Neuronal stem cell (in vitro differentiated cells): ENCODE measurements around the gene TAS2R42.

ENCODE experiments used
- DNase-seq: peaks from one replicate; pipeline ENCODE4 v3.0.0-alpha.2; 2013; ENCODE audit warnings: low spot score
- H2AFZ ChIP-seq: one replicate; pipeline ENCODE4 v1.6.1; 2013; ENCODE audit warnings: mild to moderate bottlenecking, low read length, inconsistent platforms
- H2AK5ac ChIP-seq: 2 replicates; pipeline ENCODE4 v1.6.1; 2013; ENCODE audit warnings: low read depth, mild to moderate bottlenecking, inconsistent platforms, low read length, moderate library complexity, mixed read lengths
- H2BK120ac ChIP-seq: 2 replicates; pipeline ENCODE4 v1.6.1; 2013; ENCODE audit warnings: low read depth, mild to moderate bottlenecking, inconsistent platforms, low read length, moderate library complexity, mixed read lengths
- H2BK12ac ChIP-seq: one replicate; pipeline ENCODE4 v1.6.1; 2013; ENCODE audit warnings: low read length, inconsistent platforms
- H2BK15ac ChIP-seq: 2 replicates; pipeline ENCODE4 v1.6.1; 2013; ENCODE audit warnings: mild to moderate bottlenecking, low read length, inconsistent platforms, mixed read lengths
- H2BK5ac ChIP-seq: one replicate; pipeline ENCODE4 v1.6.1; 2013; ENCODE audit warnings: inconsistent platforms, mild to moderate bottlenecking, low read length, moderate library complexity
- H3K14ac ChIP-seq: one replicate; pipeline ENCODE4 v1.6.1; 2013; ENCODE audit warnings: low read length, inconsistent platforms
- H3K18ac ChIP-seq: 2 replicates; pipeline ENCODE4 v1.6.1; 2013; ENCODE audit warnings: low read length, inconsistent platforms
- H3K23ac ChIP-seq: 2 replicates; pipeline ENCODE4 v1.6.1; 2013; ENCODE audit warnings: low read depth, mild to moderate bottlenecking, mixed read lengths, low read length, inconsistent platforms; ENCODE audit not compliant: poor library complexity
- H3K27ac ChIP-seq: replicated peaks from 3 replicates; pipeline ENCODE4 v1.5.1; 2013; ENCODE audit warnings: low read length, inconsistent platforms
- H3K27me3 ChIP-seq, 3 experiments: 2 replicates each; pipeline ENCODE4 v1.6.1; 2013; ENCODE audit warnings: low read length in 3 of 3, mild to moderate bottlenecking in 2 of 3, inconsistent platforms in 1 of 3, low read depth in 1 of 3, mixed read lengths in 1 of 3, moderate library complexity in 1 of 3; ENCODE audit not compliant: control insufficient read depth in 3 of 3, insufficient read depth in 3 of 3
- H3K36me3 ChIP-seq, 2 donors: replicated peaks in 1 of 2; 2 replicates each; pipeline ENCODE4 v1.6.1; 2013; ENCODE audit warnings: low read length in 2 of 2; ENCODE audit not compliant: control insufficient read depth in 2 of 2, insufficient read depth in 2 of 2
- H3K4ac ChIP-seq: 2 replicates; pipeline ENCODE4 v1.6.1; 2013; ENCODE audit warnings: inconsistent platforms, mild to moderate bottlenecking, low read length, moderate library complexity
- H3K4me1 ChIP-seq, 2 donors: 1 replicate in 1 of 2; 2 replicates in 1 of 2; pipeline ENCODE4 v1.6.1; 2013; ENCODE audit warnings: low read length in 2 of 2, low read depth in 1 of 2; ENCODE audit not compliant: control insufficient read depth in 2 of 2, insufficient read depth in 1 of 2
- H3K4me2 ChIP-seq: one replicate; pipeline ENCODE4 v1.6.1; 2013; ENCODE audit warnings: mild to moderate bottlenecking, low read length, inconsistent platforms; ENCODE audit not compliant: insufficient read depth, poor library complexity, severe bottlenecking
- H3K4me3 ChIP-seq, 2 donors: 2 replicates each; pipeline ENCODE4 v1.5.1; 2013; ENCODE audit warnings: low read length in 2 of 2, mild to moderate bottlenecking in 2 of 2, inconsistent platforms in 1 of 2, moderate library complexity in 1 of 2
- H3K79me1 ChIP-seq: one replicate; pipeline ENCODE4 v1.6.1; 2013; ENCODE audit warnings: low read depth, mild to moderate bottlenecking, inconsistent platforms, low read length, moderate library complexity
- H3K9ac ChIP-seq: one replicate; pipeline ENCODE4 v1.6.1; 2013; ENCODE audit warnings: mild to moderate bottlenecking, low read depth, low read length, inconsistent platforms; ENCODE audit not compliant: poor library complexity
- H3K9me3 ChIP-seq, 2 donors: replicated peaks in 1 of 2; 2 replicates each; pipeline versions ENCODE3 to v1.6.1; 2013; ENCODE audit warnings: low read length in 2 of 2, mild to moderate bottlenecking in 2 of 2, inconsistent platforms in 1 of 2, low read depth in 1 of 2, mixed read lengths in 1 of 2, moderate library complexity in 1 of 2; ENCODE audit not compliant: control insufficient read depth in 2 of 2, insufficient read depth in 1 of 2
- H4K8ac ChIP-seq: one replicate; pipeline ENCODE4 v1.6.1; 2013; ENCODE audit warnings: low read depth, mild to moderate bottlenecking, inconsistent platforms, low read length, moderate library complexity
- H4K91ac ChIP-seq: one replicate; pipeline ENCODE4 v1.6.1; 2013; ENCODE audit warnings: low read length, low read depth, mild to moderate bottlenecking, inconsistent platforms; ENCODE audit not compliant: poor library complexity
- WGBS, 2 donors: extraction: QIAGEN DNeasy Blood & Tissue Kit; methylation state at CpG; one replicate each; pipeline ENCODE4 v1.1.7; 2013; ENCODE audit warnings: missing lambda C conversion rate in 2 of 2, mixed read lengths in 1 of 2; ENCODE audit not compliant: insufficient read length in 2 of 2, insufficient replicate concordance in 1 of 2; ENCODE audit errors: extremely low coverage in 2 of 2; 5-methylcytosine and 5-hydroxymethylcytosine counted together

TAS2R42 gene

DNA sequence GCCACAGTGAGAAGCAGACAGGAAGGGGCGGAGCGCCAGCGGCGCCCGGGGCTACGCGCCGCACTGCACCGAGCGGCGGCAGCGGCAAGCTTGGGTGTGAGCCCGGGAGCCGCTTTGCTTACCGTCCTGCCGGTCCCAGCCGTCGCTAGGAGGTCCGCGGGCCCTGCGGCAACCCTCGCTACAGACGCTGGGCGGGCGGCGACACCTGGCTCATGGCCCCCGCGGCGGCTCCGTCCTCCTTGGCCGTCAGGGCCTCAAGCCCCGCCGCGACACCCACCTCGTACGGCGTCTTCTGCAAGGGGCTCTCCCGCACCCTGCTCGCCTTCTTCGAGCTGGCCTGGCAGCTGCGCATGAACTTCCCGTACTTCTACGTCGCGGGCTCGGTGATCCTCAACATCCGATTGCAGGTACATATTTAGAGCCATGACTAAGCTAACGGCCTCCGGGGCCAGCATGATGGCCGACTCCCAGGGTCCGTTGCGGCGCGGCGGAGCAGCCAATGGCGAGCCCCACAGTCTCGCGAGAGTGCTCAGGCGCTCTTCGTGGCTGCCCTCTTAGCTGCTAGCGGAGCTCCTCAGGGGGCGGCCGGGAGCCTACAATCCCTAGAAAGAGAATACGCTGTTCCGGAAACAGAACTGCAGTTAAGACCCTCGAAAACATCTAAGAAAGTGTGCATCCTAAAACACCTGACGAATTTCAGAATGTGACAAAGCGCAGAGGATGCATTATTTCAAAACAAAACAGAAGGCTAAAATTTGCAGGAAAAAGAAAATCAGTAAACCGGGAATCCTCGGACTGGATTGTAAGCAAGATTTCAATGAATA, 15.4 kb downstream of the TAS2R42 start, which contains the start of gene SMIM10L1:
TSS of gene SMIM10L1 (plus strand) at position 50 of the 824 bp plus-strand sequence. CDS start at position 213, 163 bp downstream.
- Histone ChIP-seq H3K4me2 (peak within 1 kb of the TSS; percentile 55), H2BK5ac (peak within 1 kb of the TSS; percentile 99), H2BK12ac (no peak within 1 kb of the TSS), H2BK15ac (peak within 1 kb of the TSS; percentile 88), H3K23ac (peak within 1 kb of the TSS; percentile 96), H3K4me1 (peaks cover 5 to 10% of the 10 kb centered on the region in 2 donors), H2BK120ac (peak within 1 kb of the TSS; percentile 88), H3K36me3 (peaks cover 2 to 52% of the 10 kb centered on the region in 2 donors), H3K27ac (peak within 1 kb of the TSS; percentile 97), H4K8ac (peak within 1 kb of the TSS; percentile 99), H3K14ac (peak within 1 kb of the TSS; percentile 97), H3K18ac (peak within 1 kb of the TSS; percentile 98), H3K4me3 (peak within 1 kb of the TSS; percentile 88 to 96), H2AK5ac (no peak within 1 kb of the TSS), H3K27me3 (no peaks in the 10 kb centered on the region), H2AFZ (peak within 1 kb of the TSS; percentile 89), H3K9ac (peak within 1 kb of the TSS; percentile 99), H3K9me3 (peaks cover 0 to 3% of the 10 kb centered on the region in 2 donors), H3K4ac (no peak within 1 kb of the TSS), H4K91ac (peak within 1 kb of the TSS; percentile 99), H3K79me1 (no peaks in the 10 kb centered on the region)
- no CpG with 5 or more reads among the region's 70 CpGs for WGBS, 2 donors
- peak; percentile 88 for DNase-seq

DNA sequence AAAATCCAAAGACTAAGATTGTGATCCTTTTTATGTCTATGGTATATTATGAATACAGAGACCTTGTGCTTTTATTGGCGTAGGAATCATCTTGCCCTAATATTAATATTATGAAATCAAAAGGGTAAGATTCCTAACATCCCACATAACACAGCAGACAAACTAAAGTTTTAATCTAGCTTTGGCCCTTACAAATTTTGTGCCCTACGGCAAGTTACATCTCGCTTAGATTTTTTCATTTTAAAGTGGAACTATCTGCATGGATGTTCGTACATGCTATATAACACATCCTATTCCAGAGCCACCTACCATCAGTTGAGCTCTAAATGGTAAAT, 16.0 kb downstream of the TAS2R42 start:
- Histone ChIP-seq H3K9ac (peak overlapping the region; percentile 99), H3K23ac (peak overlapping the region; percentile 96), H2AK5ac (no peak overlapping the region), H3K14ac (no peak overlapping the region), H2BK5ac (peak overlapping the region; percentile 99), H3K79me1 (peaks cover 2% of the 10 kb centered on the region), H3K9me3 (peaks cover 0 to 3% of the 10 kb centered on the region in 2 donors), H3K18ac (no peak overlapping the region), H3K27me3 (no peaks in the 10 kb centered on the region), H4K8ac (no peak overlapping the region), H3K4me1 (peaks cover 5 to 10% of the 10 kb centered on the region in 2 donors), H2BK15ac (no peak overlapping the region), H3K27ac (no peak overlapping the region), H3K4ac (no peak overlapping the region), H4K91ac (no peak overlapping the region), H3K4me3 (peak overlapping the region; percentile 88 to 96), H3K4me2 (peak overlapping the region; percentile 55), H2BK120ac (no peak overlapping the region), H2AFZ (peak overlapping the region; percentile 89), H3K36me3 (peaks cover 5 to 58% of the 10 kb centered on the region in 2 donors), H2BK12ac (no peak overlapping the region)
- no CpG with 5 or more reads among the region's 4 CpGs for WGBS, 2 donors
- DNase-seq: no peak

DNA sequence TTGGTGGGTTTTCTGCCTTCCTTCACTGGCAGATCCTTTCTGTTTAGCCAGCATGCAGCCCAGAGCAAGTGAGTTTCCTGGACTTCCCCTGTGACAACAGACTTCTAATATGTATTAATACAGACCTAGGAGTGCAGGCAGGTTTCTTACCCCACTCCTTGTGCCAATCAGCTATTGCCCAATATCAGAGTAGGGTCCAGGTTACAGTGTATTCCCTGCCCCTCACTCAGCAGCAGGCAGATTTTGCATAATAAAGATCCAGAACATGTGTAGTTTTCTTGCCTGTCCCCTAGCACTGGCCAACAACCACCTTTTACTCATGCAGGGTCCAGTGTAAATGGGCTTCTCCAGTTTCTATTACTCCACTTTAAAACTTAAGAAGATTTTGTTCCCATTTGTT, 20.4 kb downstream of the TAS2R42 start:
- no peak overlapping the region for H2BK5ac ChIP-seq
- H3K9ac ChIP-seq: no peak overlapping the region
- H3K79me1 ChIP-seq: peaks cover 2% of the 10 kb centered on the region
- no peaks in the 10 kb centered on the region for H3K27me3 ChIP-seq
- H2AFZ ChIP-seq: no peak overlapping the region
- H3K23ac ChIP-seq: no peak overlapping the region
- DNase-seq: no peak
- H3K27ac ChIP-seq: no peak overlapping the region
- H3K14ac ChIP-seq: no peak overlapping the region
- no peak overlapping the region for H2BK15ac ChIP-seq
- no peak overlapping the region for H4K8ac ChIP-seq
- H3K4ac ChIP-seq: no peak overlapping the region
- H4K91ac ChIP-seq: no peak overlapping the region
- H2AK5ac ChIP-seq: no peak overlapping the region
- peaks cover 4 to 6% of the 10 kb centered on the region in 2 donors for H3K4me1 ChIP-seq
- no peak overlapping the region for H3K4me3 ChIP-seq
- no peaks in the 10 kb centered on the region for H3K9me3 ChIP-seq
- H3K18ac ChIP-seq: no peak overlapping the region
- H3K36me3 ChIP-seq: peaks cover 7 to 84% of the 10 kb centered on the region in 2 donors
- no peak overlapping the region for H2BK120ac ChIP-seq
- H3K4me2 ChIP-seq: no peak overlapping the region
- no peak overlapping the region for H2BK12ac ChIP-seq

DNA sequence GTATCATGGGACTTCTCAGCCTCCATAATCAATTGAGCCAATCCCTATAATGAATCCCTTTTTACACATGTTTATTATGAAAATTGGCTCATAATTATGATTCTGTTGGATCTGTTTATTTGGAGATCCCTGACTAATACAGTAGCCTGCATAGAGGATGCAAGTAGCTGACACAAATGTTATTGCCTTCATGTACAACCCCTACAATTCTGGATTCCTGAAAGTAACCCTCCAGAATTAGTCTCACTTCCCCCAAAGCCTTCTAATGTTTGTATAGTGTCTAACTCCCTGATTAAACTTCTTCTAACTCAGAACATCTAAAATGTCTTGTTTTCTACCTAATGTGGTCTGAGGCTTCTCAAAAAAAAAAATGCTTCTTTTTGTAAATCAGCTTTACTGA, 22.4 kb downstream of the TAS2R42 start:
- Histone ChIP-seq H3K14ac (no peak overlapping the region), H2BK120ac (no peak overlapping the region), H3K27ac (no peak overlapping the region), H3K4me1 (no peaks in the 10 kb centered on the region), H3K4me2 (no peak overlapping the region), H3K23ac (no peak overlapping the region), H3K4me3 (no peak overlapping the region), H2AFZ (no peak overlapping the region), H2BK15ac (no peak overlapping the region), H3K79me1 (peaks cover 4% of the 10 kb centered on the region), H3K27me3 (no peaks in the 10 kb centered on the region), H2BK12ac (no peak overlapping the region), H3K18ac (no peak overlapping the region), H2AK5ac (no peak overlapping the region), H3K36me3 (peaks cover 6 to 90% of the 10 kb centered on the region in 2 donors), H3K9me3 (no peaks in the 10 kb centered on the region), H4K8ac (no peak overlapping the region), H4K91ac (no peak overlapping the region), H3K9ac (no peak overlapping the region), H3K4ac (no peak overlapping the region), H2BK5ac (no peak overlapping the region)
- DNase-seq: no peak
